NK-92 treated with Interleukin-12 subunit alpha and Interleukin-12 subunit beta, amount 100 ng/mL, for 24 hours (cell line): ENCODE data around the gene FOXD2.

Experiments
- DNase-seq: peaks from one replicate; lab custom pipeline; 2025; lab: John Stamatoyannopoulos, UW

FOXD2 gene

GRCh38 chr1:47468709-47469389 is 31.0 kb downstream of the FOXD2 start:
- DNase-seq: no peak

- no peak for DNase-seq
Observed at GRCh38 chr1:47469390-47469759, 31.5 kb downstream of the FOXD2 start.

- no peak for DNase-seq
Observed at GRCh38 chr1:47469910-47470309, 32.1 kb downstream of the FOXD2 start.

- DNase-seq: no peak
Observed at GRCh38 chr1:47471163-47471562, 33.3 kb downstream of the FOXD2 start.

- no peak for DNase-seq
Observed at GRCh38 chr1:47474278-47475193, 36.7 kb downstream of the FOXD2 start.

- no peak for DNase-seq
Observed at GRCh38 chr1:47477595-47478080, 39.8 kb downstream of the FOXD2 start.

- no peak for DNase-seq
Observed at GRCh38 chr1:47478090-47478489, 40.2 kb downstream of the FOXD2 start.

GRCh38 chr1:47479664-47480063 is 41.8 kb downstream of the FOXD2 start:
- no peak for DNase-seq

- no peak for DNase-seq
Observed at GRCh38 chr1:47481936-47482335, 44.1 kb downstream of the FOXD2 start.

- DNase-seq: no peak
Observed at GRCh38 chr1:47482786-47483185, 44.9 kb downstream of the FOXD2 start.

GRCh38 chr1:47483651-47484050 is 45.8 kb downstream of the FOXD2 start:
- no peak for DNase-seq

GRCh38 chr1:47485817-47486216 is 48.0 kb downstream of the FOXD2 start:
- DNase-seq: no peak

- DNase-seq: no peak
Observed at GRCh38 chr1:47487332-47487731, 49.5 kb downstream of the FOXD2 start.

- no peak for DNase-seq
Observed at GRCh38 chr1:47487850-47488450, 50.1 kb downstream of the FOXD2 start.
